Activated T-helper 1 cell treated with anti-CD3 and anti-CD28 coated beads, Interleukin-12 subunit alpha, Interleukin-12 subunit beta, Interleukin-2, Interleukin-4 antibody, amounts not matched to agents 30 ng/mL and 10 ng/mL and 1 ng/mL, durations not matched to agents 14 hours and 24 hours and 36 hours (primary cell): ENCODE measurements around the gene SMAD3. TPM values are rescaled to one million over a fixed set of nuclear protein-coding genes. Genes with fewer than 3 reads are reported as not detected.

Experiments used
- DNase-seq: peaks from one replicate; pipeline ENCODE4 v3.0.0; 2021; ENCODE audit warnings: low spot score
- H3K27ac Mint-ChIP-seq: one replicate; pipeline ENCODE4 v1.8.0; 2021; ENCODE audit warnings: mild to moderate bottlenecking, mixed read lengths
- H3K27me3 Mint-ChIP-seq: one replicate; pipeline ENCODE4 v1.8.0; 2022; ENCODE audit warnings: mild to moderate bottlenecking, moderate library complexity, mixed read lengths; ENCODE audit not compliant: insufficient read depth
- H3K36me3 Mint-ChIP-seq: one replicate; pipeline ENCODE4 v1.8.0; 2021; ENCODE audit warnings: low read depth, mixed read lengths
- H3K4me1 Mint-ChIP-seq: one replicate; pipeline ENCODE4 v1.8.0; 2021; ENCODE audit warnings: low read depth, mixed read lengths
- H3K4me3 Mint-ChIP-seq: one replicate; pipeline ENCODE4 v1.8.0; 2021; ENCODE audit warnings: mild to moderate bottlenecking, moderate library complexity, mixed read lengths
- H3K9me3 Mint-ChIP-seq: one replicate; pipeline ENCODE4 v1.8.0; 2021; ENCODE audit warnings: mixed read lengths
- intact Hi-C: fragments of 100-400 bp; cut with micrococcal nuclease; formaldehyde crosslinking; loops from one replicate; pipeline ENCODE4 v1.15.1; 2024
- total RNA-seq: library from RNA; stranded (reverse); gene quantifications from 2 replicates; pipeline ENCODE4 v1.2.3, GENCODE V29; 2022

SMAD3 gene
- total RNA-seq, 1 donor from 2014 or later, result 80.4 TPM

DNA sequence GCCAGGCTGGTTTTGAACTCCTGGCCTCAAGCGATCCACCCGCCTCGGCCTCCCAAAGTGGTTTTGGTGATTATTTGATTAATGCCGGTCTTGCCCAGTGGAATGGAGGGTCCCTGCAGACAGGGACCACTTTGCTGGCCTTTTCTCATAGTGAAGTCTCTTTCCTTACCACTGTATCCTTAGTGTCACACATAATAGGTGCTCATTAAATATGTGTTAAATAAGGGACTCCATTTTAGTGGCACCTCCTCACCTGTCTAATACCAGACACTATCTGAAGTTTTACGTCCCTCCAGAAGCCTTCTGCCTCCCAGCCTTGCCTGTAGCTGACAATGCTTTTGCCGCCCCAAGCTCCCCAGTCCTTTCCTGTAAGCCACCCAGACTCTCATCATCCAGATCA, 97.8 kb downstream of the SMAD3 start:
- H3K4me3 Mint-ChIP-seq, result no peak overlapping the region
- H3K9me3 Mint-ChIP-seq, result no peaks in the 10 kb centered on the region
- intact Hi-C loops, result no loop called here
- H3K36me3 Mint-ChIP-seq, result peaks cover 37% of the 10 kb centered on the region
- DNase-seq, result no peak
- peaks cover 46% of the 10 kb centered on the region for H3K4me1 Mint-ChIP-seq
- H3K27ac Mint-ChIP-seq, result peak overlapping the region; percentile 72
- H3K27me3 Mint-ChIP-seq, result no peaks in the 10 kb centered on the region

DNA sequence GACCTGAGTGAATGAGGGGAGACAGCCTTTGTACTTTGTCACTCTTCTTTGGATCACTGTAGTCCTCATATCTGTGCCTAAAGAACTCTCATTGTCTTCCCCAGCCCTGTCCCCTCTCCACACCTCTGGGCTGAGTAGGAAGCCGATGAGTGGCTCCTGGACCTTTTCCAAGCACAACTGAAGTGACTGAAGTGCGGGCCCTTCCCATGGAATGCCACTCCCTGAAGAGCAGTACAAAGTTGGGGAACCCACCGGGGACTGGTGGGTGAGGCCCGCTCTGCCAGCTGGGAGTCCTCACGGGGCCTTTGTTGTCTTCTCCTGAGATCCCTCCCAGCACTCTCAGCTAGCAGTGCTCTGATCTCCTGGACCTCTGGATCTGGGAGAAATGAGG, 99.0 kb downstream of the SMAD3 start:
- H3K27me3 Mint-ChIP-seq, result no peaks in the 10 kb centered on the region
- H3K4me3 Mint-ChIP-seq, result no peak overlapping the region
- H3K27ac Mint-ChIP-seq, result no peak overlapping the region
- peaks cover 45% of the 10 kb centered on the region for H3K36me3 Mint-ChIP-seq
- H3K4me1 Mint-ChIP-seq, result peaks cover 51% of the 10 kb centered on the region
- intact Hi-C loops, result no loop called here
- DNase-seq, result no peak
- no peaks in the 10 kb centered on the region for H3K9me3 Mint-ChIP-seq

DNA sequence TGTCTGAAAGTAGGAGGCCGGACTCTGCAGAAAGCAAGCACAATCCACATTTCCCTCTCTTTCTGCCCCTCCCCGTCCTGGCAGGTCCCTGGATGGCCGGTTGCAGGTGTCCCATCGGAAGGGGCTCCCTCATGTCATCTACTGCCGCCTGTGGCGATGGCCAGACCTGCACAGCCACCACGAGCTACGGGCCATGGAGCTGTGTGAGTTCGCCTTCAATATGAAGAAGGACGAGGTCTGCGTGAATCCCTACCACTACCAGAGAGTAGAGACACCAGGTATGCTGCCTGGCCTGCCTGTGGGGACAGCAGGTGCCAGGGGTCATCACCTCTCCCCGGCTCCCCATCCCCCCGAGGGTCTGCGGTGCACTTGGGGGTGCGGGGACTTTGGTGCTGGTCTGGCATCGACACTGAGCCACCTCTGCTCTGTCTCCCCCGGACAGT, 99.4 kb downstream of the SMAD3 start:
- DNase-seq, result no peak
- Mint-ChIP-seq H3K9me3 (no peaks in the 10 kb centered on the region), H3K27ac (no peak overlapping the region), H3K4me3 (no peak overlapping the region), H3K4me1 (peaks cover 48% of the 10 kb centered on the region), H3K27me3 (no peaks in the 10 kb centered on the region), H3K36me3 (peaks cover 42% of the 10 kb centered on the region)
- intact Hi-C loops, result no loop called here

DNA sequence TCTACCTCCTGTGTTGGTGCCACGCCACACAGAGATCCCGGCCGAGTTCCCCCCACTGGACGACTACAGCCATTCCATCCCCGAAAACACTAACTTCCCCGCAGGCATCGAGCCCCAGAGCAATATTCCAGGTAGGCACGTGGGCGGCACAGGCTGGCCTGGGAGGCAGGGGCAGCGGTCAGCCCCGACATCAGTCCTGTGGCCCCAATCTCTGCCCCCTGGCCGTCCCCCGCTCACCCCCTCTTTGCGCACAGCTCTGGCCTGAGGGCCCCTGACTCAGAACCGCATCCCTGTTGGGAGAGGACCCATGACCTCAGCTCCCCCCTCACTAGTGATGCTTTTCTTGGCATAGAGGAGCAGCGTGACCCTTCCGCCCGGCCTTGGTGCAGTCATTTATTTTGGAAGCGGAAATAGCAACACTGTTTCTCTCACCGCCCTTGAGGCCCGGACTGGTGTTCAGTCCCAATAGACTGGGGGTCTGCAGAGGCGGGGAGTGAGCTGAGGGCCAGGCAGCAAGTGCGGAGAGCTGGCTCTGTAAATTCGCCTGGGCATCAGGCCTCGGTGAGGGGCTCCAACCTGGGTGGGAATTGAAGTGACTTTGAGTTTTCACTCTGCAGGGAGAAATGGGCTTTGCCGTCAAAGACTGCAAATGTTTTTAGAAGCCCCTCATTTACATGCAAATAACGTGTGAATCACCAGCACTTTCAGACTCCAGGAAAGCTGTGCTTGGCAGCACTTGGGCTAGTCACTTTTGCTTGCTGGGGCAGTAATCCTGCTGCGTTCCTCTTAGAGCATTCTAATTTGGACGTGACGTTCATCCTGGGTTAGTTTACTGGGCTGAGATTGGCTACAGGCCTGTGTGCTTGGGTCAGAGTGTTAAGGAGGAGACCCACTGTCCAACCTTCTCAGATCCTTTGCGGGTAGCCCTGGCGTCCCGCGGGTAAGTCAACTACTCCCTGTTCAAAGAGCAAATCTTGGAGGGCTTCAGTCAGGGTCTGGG, 100.2 kb downstream of the SMAD3 start:
- Mint-ChIP-seq H3K27ac (peak overlapping the region; percentile 40), H3K27me3 (no peaks in the 10 kb centered on the region), H3K4me3 (no peak overlapping the region), H3K36me3 (peaks cover 49% of the 10 kb centered on the region), H3K4me1 (peaks cover 49% of the 10 kb centered on the region), H3K9me3 (no peaks in the 10 kb centered on the region)
- DNase-seq, result no peak
- intact Hi-C loops, result no loop called here

DNA sequence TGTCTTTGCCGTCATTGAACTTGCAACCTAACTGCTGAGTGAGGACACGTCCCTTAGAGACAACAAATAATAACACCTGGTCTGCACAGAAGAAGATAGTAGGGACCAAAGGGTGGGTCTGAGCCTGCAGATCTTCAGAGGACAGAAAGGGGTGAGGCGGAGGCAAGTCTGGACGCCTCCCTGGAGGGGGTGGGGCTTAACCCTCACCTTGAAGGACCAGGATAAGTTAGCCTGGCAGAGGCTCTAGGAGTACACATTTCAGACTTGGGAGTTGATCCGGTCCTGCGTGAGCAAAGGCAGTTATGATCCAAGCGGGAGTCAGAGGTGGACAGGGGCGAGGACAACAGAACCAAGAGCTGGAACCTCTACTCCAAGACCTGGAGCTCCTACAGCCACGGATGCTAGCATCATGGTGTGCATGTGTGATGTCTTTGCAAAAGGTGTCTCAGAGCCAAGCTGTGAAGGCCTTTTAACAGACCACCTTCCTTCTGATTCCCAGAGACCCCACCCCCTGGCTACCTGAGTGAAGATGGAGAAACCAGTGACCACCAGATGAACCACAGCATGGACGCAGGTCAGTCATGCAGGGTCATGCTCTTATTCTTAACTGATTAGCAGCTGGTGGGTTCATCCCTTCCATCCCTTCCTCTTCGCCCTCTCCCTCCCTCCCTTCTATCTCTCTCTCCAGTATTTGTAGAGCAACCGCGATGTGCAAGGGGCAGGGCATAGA, 101.0 kb downstream of the SMAD3 start:
- Mint-ChIP-seq H3K27me3 (no peaks in the 10 kb centered on the region), H3K9me3 (no peaks in the 10 kb centered on the region), H3K27ac (peak overlapping the region; percentile 64), H3K36me3 (peaks cover 54% of the 10 kb centered on the region), H3K4me3 (no peak overlapping the region), H3K4me1 (peaks cover 47% of the 10 kb centered on the region)
- DNase-seq, result no peak
- intact Hi-C loops, result no loop called here

DNA sequence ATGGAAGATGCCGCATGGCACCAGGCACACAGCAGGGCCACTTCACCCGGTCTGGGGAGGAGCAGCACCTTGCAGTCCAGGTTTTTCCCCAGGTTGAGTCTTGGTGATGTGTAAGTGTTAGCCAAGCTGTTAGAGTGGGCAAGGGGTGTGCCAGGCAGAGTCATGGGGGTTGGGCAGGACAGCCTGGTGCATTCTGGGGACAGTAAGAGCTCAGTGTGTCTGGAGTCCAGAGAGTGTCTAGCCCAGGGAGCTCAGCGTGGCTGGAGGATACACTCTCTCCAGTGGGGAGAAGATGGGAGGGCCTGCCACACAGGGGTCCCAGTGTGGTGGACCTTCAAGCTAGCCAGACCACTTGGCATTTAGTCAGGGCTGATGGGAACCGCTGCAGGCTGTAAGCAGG, 101.7 kb downstream of the SMAD3 start:
- peaks cover 47% of the 10 kb centered on the region for H3K4me1 Mint-ChIP-seq
- no peaks in the 10 kb centered on the region for H3K27me3 Mint-ChIP-seq
- no peaks in the 10 kb centered on the region for H3K9me3 Mint-ChIP-seq
- peaks cover 58% of the 10 kb centered on the region for H3K36me3 Mint-ChIP-seq
- intact Hi-C loops, result no loop called here
- H3K4me3 Mint-ChIP-seq, result no peak overlapping the region
- no peak for DNase-seq
- H3K27ac Mint-ChIP-seq, result peak overlapping the region; percentile 64

DNA sequence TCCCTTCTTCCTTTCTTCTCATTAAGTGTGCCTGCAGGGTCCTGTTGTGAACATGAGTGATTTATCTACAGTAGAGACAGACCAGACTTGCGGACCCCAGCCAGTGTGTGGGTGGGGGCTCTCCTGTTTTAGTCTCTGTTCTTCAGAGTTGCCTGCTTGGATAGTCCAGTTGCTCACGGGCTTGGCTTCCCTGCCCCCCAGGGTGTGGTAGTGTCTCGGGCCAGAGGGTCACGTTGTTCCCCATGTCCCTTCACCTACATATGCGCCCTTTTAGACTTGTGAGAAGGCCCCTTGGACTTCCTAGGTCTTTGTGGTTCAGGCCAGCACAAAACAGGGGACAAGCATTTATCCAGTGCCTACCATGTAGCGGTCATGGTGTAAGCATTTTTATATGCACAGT, 103.3 kb downstream of the SMAD3 start:
- intact Hi-C loops, result no loop called here
- Mint-ChIP-seq H3K9me3 (no peaks in the 10 kb centered on the region), H3K27me3 (no peaks in the 10 kb centered on the region), H3K36me3 (peaks cover 68% of the 10 kb centered on the region), H3K4me3 (no peak overlapping the region), H3K4me1 (peaks cover 56% of the 10 kb centered on the region), H3K27ac (peak overlapping the region; percentile 70)
- no peak for DNase-seq

DNA sequence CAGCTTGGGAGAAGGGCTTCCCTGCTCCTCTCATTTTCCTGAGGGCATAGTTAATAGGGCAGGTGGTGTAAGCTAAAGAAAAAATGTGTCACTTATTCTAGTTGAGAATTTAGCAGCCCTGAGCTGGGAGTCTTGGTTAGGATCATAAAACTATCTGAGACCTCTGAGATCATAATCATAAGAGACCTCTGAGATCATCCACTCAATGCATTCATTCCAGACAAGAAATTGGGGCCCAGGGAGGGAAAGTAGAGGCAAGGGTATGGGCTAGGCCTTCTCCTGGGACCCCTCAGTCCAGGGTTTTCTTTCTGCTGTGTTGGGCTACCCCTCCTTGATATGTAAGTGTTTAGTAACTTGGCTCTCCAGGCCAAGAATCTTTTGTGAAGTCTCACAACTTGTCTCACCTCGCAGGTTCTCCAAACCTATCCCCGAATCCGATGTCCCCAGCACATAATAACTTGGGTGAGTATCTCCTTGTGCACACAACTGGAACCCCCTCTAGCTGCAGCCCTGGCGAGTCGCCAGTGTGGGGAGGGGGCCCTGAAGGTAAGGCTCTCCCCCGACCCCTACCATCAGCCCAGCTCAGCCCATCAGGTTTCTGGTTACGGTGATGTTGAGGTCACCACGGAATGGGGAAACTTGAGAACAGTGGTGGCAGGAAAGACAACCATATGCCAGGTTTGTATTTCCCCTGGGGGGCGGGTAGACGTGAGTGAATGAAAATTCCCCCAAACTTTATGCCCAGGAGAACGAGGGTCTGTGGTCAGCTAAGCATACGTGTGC, 104.9 kb downstream of the SMAD3 start:
- Mint-ChIP-seq H3K4me1 (peaks cover 72% of the 10 kb centered on the region), H3K27me3 (no peaks in the 10 kb centered on the region), H3K27ac (peak overlapping the region; percentile 77), H3K4me3 (no peak overlapping the region), H3K36me3 (peaks cover 78% of the 10 kb centered on the region), H3K9me3 (no peaks in the 10 kb centered on the region)
- DNase-seq, result no peak
- intact Hi-C loops, result no loop called here

DNA sequence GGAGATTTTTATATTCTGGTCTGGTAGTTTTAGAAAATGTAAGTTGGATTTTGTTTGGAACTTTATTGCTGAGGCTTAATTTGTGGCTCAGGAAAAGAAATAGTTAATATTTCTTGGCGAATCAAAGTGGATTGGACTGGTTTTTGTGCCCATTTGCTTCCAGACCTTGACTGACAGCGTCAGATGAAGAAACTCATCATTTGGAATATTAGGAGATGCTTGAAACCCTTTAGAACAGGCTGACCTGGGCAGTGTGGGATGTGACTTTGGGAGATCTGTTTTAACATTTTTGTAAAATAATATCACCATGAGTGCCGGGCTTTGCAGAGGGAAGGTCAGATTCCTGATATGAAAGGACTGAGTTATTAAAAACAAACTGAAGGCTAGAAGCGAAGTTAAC, 106.1 kb downstream of the SMAD3 start:
- H3K4me3 Mint-ChIP-seq, result no peak overlapping the region
- H3K4me1 Mint-ChIP-seq, result peaks cover 84% of the 10 kb centered on the region
- DNase-seq, result no peak
- intact Hi-C loops, result no loop called here
- no peaks in the 10 kb centered on the region for H3K9me3 Mint-ChIP-seq
- no peaks in the 10 kb centered on the region for H3K27me3 Mint-ChIP-seq
- H3K27ac Mint-ChIP-seq, result peak overlapping the region; percentile 54
- peaks cover 77% of the 10 kb centered on the region for H3K36me3 Mint-ChIP-seq

DNA sequence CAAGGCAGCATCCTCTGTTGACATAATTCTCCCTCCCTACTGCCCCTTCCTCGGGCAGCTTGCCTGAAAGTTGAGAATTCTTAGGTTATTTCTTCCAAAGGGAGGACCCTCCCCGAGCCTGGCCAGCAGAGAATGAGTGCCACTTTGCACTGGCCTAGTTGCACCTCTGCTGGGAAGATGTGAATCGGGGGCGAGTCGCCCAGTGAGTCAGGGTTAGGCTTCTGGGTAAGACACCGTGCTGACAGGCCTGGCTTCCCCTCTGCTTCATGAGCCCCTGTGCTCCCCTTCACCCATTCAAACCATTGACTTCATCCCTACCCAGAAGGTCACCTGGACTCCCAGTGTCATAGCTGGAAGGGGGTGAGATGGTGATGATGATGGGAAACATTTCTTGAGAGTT, 106.8 kb downstream of the SMAD3 start:
- no peaks in the 10 kb centered on the region for H3K9me3 Mint-ChIP-seq
- peaks cover 85% of the 10 kb centered on the region for H3K4me1 Mint-ChIP-seq
- peaks cover 77% of the 10 kb centered on the region for H3K36me3 Mint-ChIP-seq
- no peaks in the 10 kb centered on the region for H3K27me3 Mint-ChIP-seq
- H3K4me3 Mint-ChIP-seq, result no peak overlapping the region
- no peak for DNase-seq
- peak overlapping the region; percentile 74 for H3K27ac Mint-ChIP-seq
- intact Hi-C loops, result no loop called here

DNA sequence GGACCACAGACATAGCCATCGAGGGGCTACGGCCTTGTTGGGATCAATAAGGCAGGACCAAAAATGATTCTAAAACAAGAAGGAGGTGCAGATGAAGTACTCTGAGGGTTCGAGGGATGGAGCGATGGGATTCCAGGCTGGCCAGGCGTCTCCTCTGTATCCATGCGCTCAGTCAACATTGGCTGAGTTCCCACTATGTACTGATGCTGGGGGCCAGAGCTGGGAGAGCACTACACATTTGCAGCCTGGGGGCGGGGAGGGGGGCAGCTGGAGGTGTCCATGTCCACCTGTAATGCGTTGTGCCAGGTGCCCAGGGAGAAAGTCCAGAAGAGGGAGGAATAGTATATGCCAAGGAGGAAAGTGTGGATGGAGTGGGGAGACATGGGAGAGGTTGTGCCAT, 107.6 kb downstream of the SMAD3 start:
- Mint-ChIP-seq H3K4me3 (no peak overlapping the region), H3K4me1 (peaks cover 83% of the 10 kb centered on the region), H3K36me3 (peaks cover 72% of the 10 kb centered on the region), H3K9me3 (no peaks in the 10 kb centered on the region), H3K27ac (peak overlapping the region; percentile 75), H3K27me3 (no peaks in the 10 kb centered on the region)
- intact Hi-C loops, result no loop called here
- DNase-seq, result no peak

DNA sequence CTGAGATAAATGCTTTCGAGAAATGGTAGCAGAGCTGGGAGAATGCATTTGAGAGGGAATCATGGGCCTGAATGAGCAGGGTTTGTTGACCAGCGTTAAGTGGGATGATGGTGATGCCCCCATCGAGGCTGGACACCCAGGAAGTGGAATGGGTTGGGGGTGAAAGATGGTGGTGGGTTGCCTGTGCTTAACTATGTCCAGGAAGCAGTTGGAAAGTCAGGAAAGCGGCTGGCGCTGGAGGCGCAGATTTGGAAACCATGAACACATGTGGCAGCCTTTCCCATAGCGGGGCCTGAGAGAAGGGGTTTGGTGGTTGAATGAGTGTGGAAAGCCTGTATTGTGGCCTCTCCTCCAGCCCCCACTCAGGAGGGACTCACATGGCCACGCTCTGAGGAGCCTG, 108.4 kb downstream of the SMAD3 start:
- Mint-ChIP-seq H3K36me3 (peaks cover 66% of the 10 kb centered on the region), H3K27me3 (no peaks in the 10 kb centered on the region), H3K9me3 (no peaks in the 10 kb centered on the region), H3K4me3 (no peak overlapping the region), H3K27ac (peak overlapping the region; percentile 75), H3K4me1 (peaks cover 78% of the 10 kb centered on the region)
- intact Hi-C loops, result loop anchor here (2.0 kb wide), 5 partner anchors 23 to 227 kb away; no protein-coding TSS in a partner anchor
- no peak for DNase-seq
